ENCODE results near the gene IL34.

- TF ChIP-seq POLR2A (IDR thresholded peaks at IDR 0.05; ENCODE audit: low read length) (no peak), GATA1 (IDR thresholded peaks at IDR 0.05; ENCODE audit: low read depth, low read length) (no peak)
These were observed 7.7 kb downstream of the IL34 start for GRCh38 chr16:70653809-70654771.

Measured in erythroblast (primary cell).